ENCODE measurements around the gene CCNH. TPM values are rescaled to one million over a fixed set of nuclear protein-coding genes. Genes with fewer than 3 reads are reported as not detected.

Gene CCNH
- total RNA-seq, 1 experiment from 2014 or later: 38.3 TPM

DNA sequence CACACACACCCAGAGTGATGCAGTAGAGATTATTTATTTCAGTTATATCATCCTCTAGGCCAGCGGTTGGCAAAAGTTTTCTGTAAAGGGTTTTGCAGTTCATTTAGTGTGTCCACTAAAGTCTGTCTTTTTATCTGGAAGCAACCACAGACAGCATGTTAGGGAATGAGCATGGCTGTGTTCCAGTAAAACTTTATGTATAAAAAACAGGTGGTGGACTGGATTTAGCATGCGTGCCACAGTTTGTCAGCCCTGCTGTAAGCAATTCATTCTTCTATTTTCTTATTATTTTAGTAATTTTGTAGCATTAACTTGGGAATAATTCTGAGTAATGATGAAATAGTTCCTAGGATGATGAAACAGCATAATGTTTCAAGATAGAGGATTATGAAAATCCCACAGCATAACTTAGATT is 51.7 kb downstream of the CCNH start:
- Histone ChIP-seq H2BK5ac (ENCODE audit: insufficient read length, low read length) (no peak overlapping the region), H4K20me1 (ENCODE audit: control insufficient read depth, insufficient read depth, insufficient read length) (no peaks in the 10 kb centered on the region), H3K79me1 (ENCODE audit: insufficient read depth, low read depth, low read length, poor library complexity, severe bottlenecking) (no peaks in the 10 kb centered on the region), H3K79me2 (ENCODE audit: insufficient read depth, low read length) (no peaks in the 10 kb centered on the region), H2BK12ac (ENCODE audit: insufficient read length, low read depth, low read length) (no peak overlapping the region), H3K4me1 (ENCODE audit: insufficient read depth, low read length) (no peaks in the 10 kb centered on the region; the same call in 1 of the 2 replicates), H3K9me3 (ENCODE audit: control insufficient read depth, low read depth, low read length) (no peaks in the 10 kb centered on the region), H3K4ac (ENCODE audit: low read depth, low read length) (no peak overlapping the region), H2BK20ac (ENCODE audit: low read depth, low read length, poor library complexity, severe bottlenecking) (no peak overlapping the region), H3K23me2 (ENCODE audit: insufficient read length, low read depth, low read length, poor library complexity, severe bottlenecking) (no peaks in the 10 kb centered on the region), H3K4me2 (ENCODE audit: insufficient read depth, insufficient read length, low read length) (no peak overlapping the region), H3K14ac (ENCODE audit: insufficient read depth, low read length) (no peak overlapping the region), H2BK15ac (ENCODE audit: low read depth, low read length) (no peak overlapping the region), H2BK120ac (ENCODE audit: low read depth, low read length, poor library complexity, severe bottlenecking) (no peak overlapping the region), H3K27me3 (ENCODE audit: insufficient read depth, low read length) (no peaks in the 10 kb centered on the region), H3K23ac (ENCODE audit: insufficient read length, low read depth, low read length) (no peak overlapping the region), H3T11ph (ENCODE audit: low read length) (no peak overlapping the region), H3K9ac (ENCODE audit: extremely low read depth, insufficient read length, low read length) (no peak overlapping the region), H3K18ac (ENCODE audit: insufficient read length, low read depth, low read length) (no peak overlapping the region), H3K56ac (ENCODE audit: insufficient read length, low read depth, low read length) (no peak overlapping the region), H4K5ac (ENCODE audit: insufficient read length, low read depth, low read length) (no peak overlapping the region), H3K27ac (ENCODE audit: insufficient read length, low read depth, low read length) (no peak overlapping the region), H2AFZ (ENCODE audit: low read length) (no peak overlapping the region), H4K8ac (replicated peaks; ENCODE audit: insufficient read length, low read depth, low read length) (no peak overlapping the region), H4K91ac (ENCODE audit: insufficient read length, low read depth, low read length) (no peak overlapping the region), H2AK5ac (ENCODE audit: insufficient read length, low read length) (no peak overlapping the region)
- peaks cover 0 to 7% (median 4%) of the 10 kb centered on the region in 3 experiments; a peak in 1 of 7 replicates for H3K36me3 Mint-ChIP-seq (ENCODE audit: insufficient read depth in 1 of 3, low read depth in 3 of 3)
- H3K27me3 Mint-ChIP-seq (ENCODE audit: low read depth): no peaks in the 10 kb centered on the region
- WGBS (ENCODE audit: extremely low coverage, insufficient read length, low lambda C conversion rate): no CpG with 5 or more reads among the region's 2 CpGs
- peaks cover 13 to 14% of the 10 kb centered on the region in 2 experiments for H3K4me1 Mint-ChIP-seq
- no peaks in the 10 kb centered on the region for H3K9me3 Mint-ChIP-seq
- no peak for TF ChIP-seq CTCF (conservative IDR thresholded peaks at IDR 0.05)
- H3K27ac Mint-ChIP-seq: no peak overlapping the region
- no peak for DNase-seq
- no peak overlapping the region for H3K4me3 Mint-ChIP-seq

Measured in H9 (cell line).